ENCODE data around the gene GAB2.

DNA sequence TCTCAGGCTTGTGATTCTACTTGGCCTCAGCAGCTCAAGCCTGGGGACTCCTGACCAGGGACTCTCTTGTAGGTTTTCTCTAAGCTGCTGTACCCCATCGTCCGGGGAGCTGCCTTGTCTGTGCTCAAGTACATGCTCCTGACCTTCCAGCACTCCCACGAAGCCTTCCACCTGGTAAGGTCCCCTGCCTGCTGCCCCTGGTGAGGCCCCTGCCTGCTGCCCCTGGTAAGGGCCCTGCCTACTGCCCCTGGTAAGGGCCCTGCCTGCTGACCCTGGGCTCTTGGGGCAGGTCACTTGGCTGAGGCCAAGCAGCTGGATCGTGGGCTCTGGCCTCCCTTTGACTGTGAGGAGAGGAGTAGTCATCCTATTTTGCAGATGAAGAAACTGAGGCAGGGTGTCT, 217.6 kb downstream of the GAB2 start:
- TF ChIP-seq, protein P1, sequence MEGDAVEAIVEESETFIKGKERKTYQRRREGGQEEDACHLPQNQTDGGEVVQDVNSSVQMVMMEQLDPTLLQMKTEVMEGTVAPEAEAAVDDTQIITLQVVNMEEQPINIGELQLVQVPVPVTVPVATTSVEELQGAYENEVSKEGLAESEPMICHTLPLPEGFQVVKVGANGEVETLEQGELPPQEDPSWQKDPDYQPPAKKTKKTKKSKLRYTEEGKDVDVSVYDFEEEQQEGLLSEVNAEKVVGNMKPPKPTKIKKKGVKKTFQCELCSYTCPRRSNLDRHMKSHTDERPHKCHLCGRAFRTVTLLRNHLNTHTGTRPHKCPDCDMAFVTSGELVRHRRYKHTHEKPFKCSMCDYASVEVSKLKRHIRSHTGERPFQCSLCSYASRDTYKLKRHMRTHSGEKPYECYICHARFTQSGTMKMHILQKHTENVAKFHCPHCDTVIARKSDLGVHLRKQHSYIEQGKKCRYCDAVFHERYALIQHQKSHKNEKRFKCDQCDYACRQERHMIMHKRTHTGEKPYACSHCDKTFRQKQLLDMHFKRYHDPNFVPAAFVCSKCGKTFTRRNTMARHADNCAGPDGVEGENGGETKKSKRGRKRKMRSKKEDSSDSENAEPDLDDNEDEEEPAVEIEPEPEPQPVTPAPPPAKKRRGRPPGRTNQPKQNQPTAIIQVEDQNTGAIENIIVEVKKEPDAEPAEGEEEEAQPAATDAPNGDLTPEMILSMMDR (IDR thresholded peaks at IDR 0.05) = no peak
- TF ChIP-seq POLR2A (IDR thresholded peaks at IDR 0.05) = no peak
- TF ChIP-seq EP300 (IDR thresholded peaks at IDR 0.05) = no peak
- TF ChIP-seq POLR2AphosphoS5 (IDR thresholded peaks at IDR 0.05) = no peak
